ENCODE results near the gene SEL1L2.

SEL1L2 gene

GRCh38 chr20:13929836-13930235, 60.6 kb downstream of the SEL1L2 start:
- DNase-seq = no peak

DNA sequence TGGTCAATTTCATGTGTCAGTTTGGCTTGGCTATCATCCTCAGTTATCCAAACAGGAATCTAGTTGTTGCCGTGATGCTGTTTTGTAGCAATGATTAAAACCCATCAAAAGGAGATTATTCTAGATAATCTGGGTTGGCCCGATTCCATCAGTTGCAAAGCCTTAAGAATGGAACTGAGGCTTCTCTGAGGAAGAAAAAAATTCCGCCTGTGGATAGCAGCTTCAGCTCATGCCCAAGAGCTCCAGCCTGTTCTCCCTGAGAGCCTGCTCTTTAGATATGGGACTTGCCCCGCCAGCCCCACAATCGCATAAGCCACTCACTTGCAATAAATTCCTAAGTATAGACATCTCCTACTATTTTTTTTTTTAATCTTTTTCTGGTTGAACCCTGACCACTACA, 61.5 kb downstream of the SEL1L2 start:
- no peak for DNase-seq

DNA sequence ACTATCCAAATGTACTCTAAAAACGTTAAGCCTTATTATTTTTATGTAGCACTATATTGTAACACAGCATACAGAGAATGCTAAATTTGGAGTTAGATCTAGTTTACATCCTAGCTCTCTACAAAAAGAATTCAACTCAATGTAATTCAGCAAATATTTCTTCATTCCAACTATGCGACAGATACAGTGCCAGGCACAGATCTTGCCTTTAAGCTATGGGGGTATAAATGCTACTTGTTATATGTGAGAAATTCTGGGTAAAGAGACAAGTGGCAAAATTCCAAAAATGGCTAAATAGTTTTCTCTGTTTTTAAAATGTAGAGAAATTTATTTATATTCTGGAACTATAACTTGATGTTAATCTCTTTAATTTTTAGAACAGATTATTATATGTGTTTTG, 63.2 kb downstream of the SEL1L2 start:
- no peak for DNase-seq

DNA sequence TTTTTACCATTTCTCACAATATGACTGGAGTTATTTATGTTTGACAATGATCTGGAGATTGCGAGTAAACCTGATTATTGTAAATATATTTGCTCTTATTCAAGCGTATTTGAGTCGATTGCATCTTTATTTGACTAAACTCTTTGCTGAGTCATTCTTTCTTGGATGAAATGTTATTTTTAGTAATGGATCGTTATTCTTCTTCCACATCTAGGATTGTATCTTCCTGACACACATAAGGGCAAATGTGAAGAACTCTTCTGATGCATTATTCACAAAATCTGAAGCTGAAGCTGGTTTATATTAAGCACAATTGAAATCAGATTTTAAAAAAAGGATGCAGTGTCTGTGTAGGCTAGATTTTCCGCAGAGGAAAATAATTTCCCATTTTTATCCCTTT, 68.2 kb downstream of the SEL1L2 start:
- DNase-seq = no peak

DNA sequence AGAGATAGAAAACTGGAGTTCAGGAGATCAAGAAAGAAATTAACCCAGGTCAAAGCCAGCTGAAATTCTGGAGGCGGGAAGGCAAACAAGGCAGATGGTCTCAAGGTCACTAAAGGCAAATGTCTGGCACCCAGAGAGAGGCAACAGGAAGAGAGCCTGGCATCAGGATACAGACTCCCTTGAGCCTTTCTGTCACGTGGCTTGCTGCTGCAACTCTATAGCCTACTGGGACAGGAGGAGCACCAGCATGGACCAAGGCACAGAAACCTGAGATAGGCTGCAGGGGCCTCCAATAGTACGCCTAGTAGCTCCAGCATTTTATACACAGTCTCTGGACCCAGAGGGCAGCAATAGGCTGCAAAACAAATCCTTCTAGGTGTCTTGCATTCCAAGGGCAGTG, 75.1 kb downstream of the SEL1L2 start:
- no peak for DNase-seq

DNA sequence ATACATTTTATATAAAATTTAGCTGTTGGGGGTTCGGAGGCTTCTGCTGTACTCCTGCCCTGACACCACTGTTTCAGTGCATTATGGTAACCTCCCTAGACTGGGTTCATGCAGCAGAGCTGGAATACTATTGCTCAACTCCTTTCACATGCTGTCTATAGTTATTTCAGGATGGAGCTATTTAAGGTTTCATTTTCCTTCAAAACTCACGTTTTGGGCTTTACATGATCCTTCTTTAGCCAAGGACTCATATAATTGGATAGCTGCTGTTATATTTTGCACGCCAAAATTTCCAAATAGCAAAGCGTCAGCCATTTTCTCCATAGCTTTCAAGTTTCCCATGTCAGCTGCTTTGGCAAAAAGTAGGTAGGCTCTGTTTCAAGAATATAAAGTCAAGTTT, 76.8 kb downstream of the SEL1L2 start:
- no peak for DNase-seq

- DNase-seq = no peak
These were observed 77.3 kb downstream of the SEL1L2 start for GRCh38 chr20:13913131-13913530.

- DNase-seq = no peak
These were observed 79.9 kb downstream of the SEL1L2 start for GRCh38 chr20:13910492-13910891.

DNA sequence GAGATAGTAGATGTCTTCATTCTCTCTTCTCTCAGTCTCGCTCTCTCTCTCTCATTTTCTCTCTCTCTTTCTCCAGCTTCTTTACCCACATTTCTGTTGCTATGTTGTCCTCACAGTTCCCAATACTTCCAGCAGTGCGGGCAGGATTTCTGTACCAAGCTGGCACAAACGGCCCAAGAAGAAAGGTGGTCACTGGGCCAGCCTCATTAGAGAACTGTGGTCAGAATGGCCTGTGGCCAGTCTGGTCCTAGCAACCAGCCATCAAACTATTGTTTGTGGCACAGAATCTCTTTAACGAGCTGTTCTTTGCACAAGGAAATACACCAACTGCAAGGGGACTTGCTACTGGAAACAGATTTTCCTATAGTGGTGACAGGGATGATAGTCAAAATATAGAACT, 81.3 kb downstream of the SEL1L2 start:
- no peak for DNase-seq

GRCh38 chr20:13904766-13905165, 85.6 kb downstream of the SEL1L2 start:
- no peak for DNase-seq

DNA sequence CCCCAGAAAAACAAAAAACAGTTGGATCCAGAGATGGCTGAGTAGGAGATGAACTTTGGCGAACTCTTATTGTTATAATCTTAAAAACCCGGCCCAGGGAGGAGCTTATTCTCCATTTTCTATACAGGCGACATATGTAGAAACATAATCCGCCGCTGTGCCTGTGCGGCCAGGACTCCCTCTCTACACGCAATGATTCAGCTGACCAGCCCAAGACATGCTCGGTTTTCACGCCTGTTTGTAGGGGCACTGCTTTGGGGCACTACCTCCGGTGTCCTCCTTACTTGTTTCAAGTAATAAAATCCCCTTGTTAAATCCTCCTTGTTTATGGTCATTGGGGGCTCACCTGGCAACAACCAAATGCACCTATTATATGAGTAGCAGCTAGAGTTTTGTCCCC, 89.9 kb downstream of the SEL1L2 start:
- DNase-seq = no peak

DNA sequence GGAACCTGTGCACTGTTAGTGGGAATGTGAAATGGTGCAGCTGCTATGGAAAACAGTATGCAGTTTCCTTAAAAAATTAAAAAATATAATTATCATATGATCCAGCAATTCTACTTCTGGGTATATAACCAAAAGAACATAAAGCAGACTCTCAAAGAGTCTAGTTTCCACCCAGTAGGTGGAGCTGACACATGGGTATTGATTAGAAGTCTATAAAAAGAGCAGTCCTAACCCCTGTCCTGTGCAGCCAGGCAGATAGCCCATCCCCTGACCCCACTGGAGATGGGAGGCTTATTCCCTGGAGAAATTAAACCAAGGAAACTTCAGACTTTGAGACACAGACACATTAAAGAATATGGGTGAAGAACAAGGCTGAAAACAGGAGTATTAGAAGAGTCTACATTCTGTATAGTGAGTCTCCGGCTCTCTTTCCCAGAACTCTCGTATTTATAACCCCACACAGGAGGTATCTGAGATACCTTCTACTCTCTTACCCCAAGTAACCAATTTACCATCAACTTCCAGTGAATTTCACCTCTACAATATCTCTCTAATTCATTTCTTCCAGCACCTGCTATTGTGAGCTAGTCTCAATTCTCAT, 92.3 kb downstream of the SEL1L2 start:
- no peak for DNase-seq

GRCh38 chr20:13891575-13891974, 98.8 kb downstream of the SEL1L2 start:
- DNase-seq = no peak

- no peak for DNase-seq
These were observed 105.6 kb downstream of the SEL1L2 start for GRCh38 chr20:13884803-13885202.

DNA sequence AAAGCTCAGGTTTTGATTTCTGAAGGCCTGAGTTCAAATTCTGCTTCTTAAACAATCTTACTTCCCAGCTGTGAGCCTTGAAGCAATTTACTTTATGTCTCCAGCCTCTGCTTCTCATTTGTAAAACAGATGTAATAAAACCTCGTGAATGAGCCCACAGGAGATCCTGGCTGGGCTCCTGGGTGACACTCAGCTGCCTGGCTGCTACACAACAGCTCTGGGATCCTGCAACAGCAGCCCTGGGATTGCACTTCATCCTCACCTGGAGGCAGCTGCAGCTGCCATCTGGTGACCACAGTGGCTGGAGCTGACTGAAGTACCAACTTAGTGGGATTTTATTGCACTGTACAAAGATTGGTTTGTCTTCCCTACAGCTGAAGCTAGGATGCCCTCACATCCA, 107.0 kb downstream of the SEL1L2 start:
- DNase-seq = no peak

GRCh38 chr20:13878566-13878965, 111.8 kb downstream of the SEL1L2 start:
- no peak for DNase-seq

GRCh38 chr20:13877793-13878192, 112.6 kb downstream of the SEL1L2 start:
- DNase-seq = no peak

DNA sequence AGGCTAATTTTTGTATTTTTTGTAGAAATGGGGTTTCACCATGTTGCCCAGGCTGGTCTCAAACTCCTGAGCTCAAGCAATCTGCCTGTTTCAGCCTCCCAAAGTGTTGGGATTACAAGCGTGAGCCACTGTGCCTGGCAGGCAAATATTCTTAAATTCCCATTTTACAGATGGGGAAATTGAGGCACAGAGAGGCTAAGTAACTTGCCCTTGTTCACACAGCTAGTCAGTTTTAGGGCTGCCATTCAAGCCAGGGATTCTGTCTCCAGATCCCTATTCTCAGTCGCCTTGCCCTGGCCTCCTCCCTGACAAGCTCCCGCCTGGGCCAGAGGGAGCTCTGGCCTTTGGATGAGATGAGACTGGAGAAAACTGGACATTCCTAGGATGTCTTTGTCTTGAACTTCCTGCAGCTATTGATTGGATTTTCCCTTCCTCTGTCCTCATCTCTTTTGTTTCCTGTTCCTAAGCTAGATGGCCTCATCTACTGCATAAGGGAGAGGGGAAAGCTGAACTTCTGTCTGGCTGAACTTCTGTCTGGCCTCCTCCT, 115.1 kb downstream of the SEL1L2 start:
- no peak for DNase-seq

DNA sequence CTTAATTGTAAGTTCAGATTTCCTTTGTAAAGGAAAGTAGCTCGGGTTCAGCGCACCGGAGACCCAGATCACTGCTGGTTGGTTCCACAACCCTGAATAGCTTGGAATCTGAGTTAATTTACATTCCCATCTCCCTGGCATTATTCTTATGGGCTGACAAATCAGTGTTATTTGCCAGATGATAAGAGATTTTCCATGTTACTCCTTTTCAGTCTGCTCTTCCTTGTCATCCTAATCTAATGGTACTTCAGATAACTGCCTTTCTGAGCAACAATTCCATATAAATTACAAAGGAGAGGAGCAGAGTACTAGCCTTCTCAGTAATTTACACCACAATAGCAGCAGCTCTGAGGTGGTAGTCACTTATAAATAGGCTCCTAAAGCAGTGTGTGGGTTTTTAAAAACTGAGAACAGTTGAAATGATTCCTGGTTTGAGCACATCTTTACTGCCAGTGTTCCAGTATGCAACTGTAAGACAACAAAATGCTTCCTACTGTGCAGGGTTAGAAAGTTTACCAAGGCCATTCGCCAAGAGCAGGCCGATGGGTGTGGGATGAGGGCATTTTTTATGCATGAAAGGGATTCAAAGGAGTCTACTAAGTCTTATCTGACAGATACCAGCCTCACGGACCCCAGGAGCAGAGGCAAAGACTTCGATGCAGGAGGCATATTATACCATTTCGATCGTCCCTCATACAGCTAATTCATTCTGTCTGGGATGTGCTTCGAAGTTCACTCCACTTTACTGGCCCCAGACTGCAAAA, 115.8 kb downstream of the SEL1L2 start:
- no peak for DNase-seq

- no peak for DNase-seq
These were observed 116.6 kb downstream of the SEL1L2 start for GRCh38 chr20:13873831-13874230.

GRCh38 chr20:13870170-13870748, 120.2 kb downstream of the SEL1L2 start:
- DNase-seq = peak; percentile 18 to 28

DNA sequence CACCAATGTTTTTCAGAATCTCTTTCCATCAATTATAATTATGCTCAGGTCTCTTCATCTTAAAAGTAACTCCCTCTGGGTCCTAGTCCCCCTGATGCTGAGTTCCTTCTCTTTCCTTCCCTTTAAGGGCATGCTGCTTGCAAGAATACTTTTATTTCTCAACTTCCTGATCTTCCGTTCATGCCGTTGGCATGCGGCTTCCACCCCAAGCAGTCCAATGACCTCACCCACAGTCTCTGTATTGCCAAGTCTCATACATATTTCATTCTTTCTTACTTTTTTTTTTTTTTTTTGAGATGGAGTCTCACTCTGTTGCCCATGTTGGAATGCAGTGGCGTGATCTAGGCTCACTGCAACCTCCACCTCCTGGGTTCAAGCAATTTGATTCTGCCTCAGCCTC, 122.1 kb downstream of the SEL1L2 start:
- DNase-seq = peak; percentile 71 to 87

DNA sequence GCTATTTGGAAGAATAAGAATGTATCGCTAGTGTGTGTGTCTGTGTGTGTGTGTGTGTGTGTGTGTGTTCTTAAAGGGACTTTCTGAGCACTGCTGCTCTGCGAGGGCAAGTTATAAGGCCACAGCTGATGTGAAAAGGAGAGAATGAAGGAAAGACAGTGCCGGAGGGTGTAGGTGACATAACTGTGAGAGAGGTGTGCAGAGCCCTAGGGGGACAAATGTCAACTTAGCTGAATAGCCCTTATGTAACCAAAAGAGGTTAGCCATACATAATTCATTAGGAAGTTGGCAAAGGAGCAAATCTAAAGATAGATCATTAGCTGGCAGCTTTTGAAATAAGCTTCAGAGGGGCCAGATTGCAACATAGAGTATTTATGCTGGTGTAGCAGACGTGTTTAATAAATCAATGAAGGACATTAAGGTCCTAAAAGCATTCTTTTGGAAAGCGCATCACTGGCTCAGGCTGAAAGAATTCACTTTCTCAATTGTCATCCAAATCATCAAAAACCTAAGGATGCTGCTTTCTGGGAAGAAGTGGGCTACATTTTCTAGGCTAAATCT, 124.5 kb downstream of the SEL1L2 start:
- peak; percentile 37 to 40 for DNase-seq

DNA sequence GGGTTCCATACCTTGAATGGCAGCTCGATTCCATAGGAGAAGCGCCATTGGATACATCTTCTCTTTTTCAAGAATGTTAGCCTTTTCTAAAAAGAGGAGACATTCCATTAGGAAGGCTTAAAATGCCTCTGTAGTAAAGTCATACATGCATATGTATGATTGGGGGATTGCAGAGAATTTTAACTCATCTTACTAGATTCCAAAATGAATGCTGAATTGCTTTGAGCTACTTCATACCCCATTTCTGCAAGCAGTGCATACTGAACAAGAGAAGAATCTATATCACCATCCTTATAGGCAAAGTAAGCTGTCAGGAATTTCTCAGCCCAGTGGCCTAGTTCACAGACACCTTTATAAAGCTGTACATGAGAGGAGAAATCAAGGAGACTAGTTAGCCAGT, 125.3 kb downstream of the SEL1L2 start:
- DNase-seq = no peak
